H9 (cell line): ENCODE measurements around the gene STOX1. TPM values are rescaled to one million over a fixed set of nuclear protein-coding genes. Genes with fewer than 3 reads are reported as not detected.
"Not testable (repeated sequence)": the region's sequence is repeated elsewhere in the genome, so short reads cannot be mapped to it uniquely, and the experiment has no call there.

Source experiments
- DNase-seq: peaks from one replicate; pipeline ENCODE4 v3.0.0-alpha.2; 2017
- H2AFZ ChIP-seq: one replicate; pipeline ENCODE4 v1.6.1; 2013; ENCODE audit warnings: mild to moderate bottlenecking, low read length, control low read depth, moderate library complexity
- H2AK5ac ChIP-seq: 2 replicates; pipeline ENCODE4 v1.6.1; 2013; ENCODE audit warnings: low read length, control low read depth, mixed read lengths; ENCODE audit not compliant: insufficient read length
- H2BK120ac ChIP-seq: one replicate; pipeline ENCODE4 v1.6.1; 2013; ENCODE audit warnings: low read depth, mild to moderate bottlenecking, low read length, control low read depth, inconsistent platforms; ENCODE audit not compliant: poor library complexity, severe bottlenecking
- H2BK12ac ChIP-seq: 2 replicates; pipeline ENCODE4 v1.6.1; 2013; ENCODE audit warnings: low read length, control low read depth, mixed read lengths, low read depth; ENCODE audit not compliant: insufficient read length
- H2BK15ac ChIP-seq: 2 replicates; pipeline ENCODE4 v1.6.1; 2013; ENCODE audit warnings: low read depth, low read length, control low read depth
- H2BK20ac ChIP-seq: one replicate; pipeline ENCODE4 v1.6.1; 2013; ENCODE audit warnings: low read depth, mild to moderate bottlenecking, low read length, control low read depth, inconsistent platforms; ENCODE audit not compliant: poor library complexity, severe bottlenecking
- H2BK5ac ChIP-seq: 2 replicates; pipeline ENCODE4 v1.6.1; 2013; ENCODE audit warnings: low read length, control low read depth, mixed read lengths; ENCODE audit not compliant: insufficient read length
- H3K14ac ChIP-seq: 2 replicates; pipeline ENCODE4 v1.6.1; 2013; ENCODE audit warnings: low read length, control low read depth; ENCODE audit not compliant: insufficient read depth
- H3K18ac ChIP-seq: 2 replicates; pipeline ENCODE4 v1.6.1; 2013; ENCODE audit warnings: low read depth, mild to moderate bottlenecking, mixed read lengths, low read length, control low read depth; ENCODE audit not compliant: insufficient read length
- H3K23ac ChIP-seq: 2 replicates; pipeline ENCODE4 v1.6.1; 2013; ENCODE audit warnings: low read length, control low read depth, mixed read lengths, low read depth; ENCODE audit not compliant: insufficient read length
- H3K23me2 ChIP-seq: 2 replicates; pipeline ENCODE4 v1.6.1; 2013; ENCODE audit warnings: low read depth, mild to moderate bottlenecking, mixed read lengths, low read length, control low read depth; ENCODE audit not compliant: insufficient read length, poor library complexity, severe bottlenecking
- H3K27ac ChIP-seq: 2 replicates; pipeline ENCODE4 v1.5.1; 2013; ENCODE audit warnings: low read length, control low read depth, mixed read lengths, low read depth; ENCODE audit not compliant: insufficient read length
- H3K27me3 ChIP-seq: 2 replicates; pipeline ENCODE4 v1.6.1; 2013; ENCODE audit warnings: low read length, control low read depth, inconsistent platforms; ENCODE audit not compliant: insufficient read depth
- H3K4ac ChIP-seq: 2 replicates; pipeline ENCODE4 v1.6.1; 2013; ENCODE audit warnings: low read depth, mild to moderate bottlenecking, control low read depth, inconsistent platforms, low read length, moderate library complexity
- H3K4me1 ChIP-seq: 2 replicates; pipeline ENCODE4 v1.6.1; 2013; ENCODE audit warnings: low read length, control low read depth, inconsistent platforms; ENCODE audit not compliant: insufficient read depth
- H3K4me2 ChIP-seq: 2 replicates; pipeline ENCODE4 v1.6.1; 2013; ENCODE audit warnings: low read length, control low read depth, mixed read lengths; ENCODE audit not compliant: insufficient read length, insufficient read depth
- H3K56ac ChIP-seq: 2 replicates; pipeline ENCODE4 v1.6.1; 2013; ENCODE audit warnings: low read depth, mild to moderate bottlenecking, mixed read lengths, low read length, control low read depth; ENCODE audit not compliant: insufficient read length
- H3K79me1 ChIP-seq: 2 replicates; pipeline ENCODE4 v1.6.1; 2013; ENCODE audit warnings: low read depth, mild to moderate bottlenecking, moderate library complexity, low read length, control low read depth, inconsistent platforms; ENCODE audit not compliant: insufficient read depth, poor library complexity, severe bottlenecking
- H3K79me2 ChIP-seq: 2 replicates; pipeline ENCODE4 v1.6.1; 2013; ENCODE audit warnings: low read length, control low read depth, inconsistent platforms; ENCODE audit not compliant: insufficient read depth
- H3K9ac ChIP-seq: 2 replicates; pipeline ENCODE4 v1.6.1; 2013; ENCODE audit warnings: low read length, control low read depth, mixed read lengths; ENCODE audit not compliant: insufficient read length; ENCODE audit errors: extremely low read depth
- H3K9me3 ChIP-seq: one replicate; pipeline ENCODE4 v1.6.1; 2013; ENCODE audit warnings: low read depth, low read length, inconsistent platforms; ENCODE audit not compliant: control insufficient read depth
- H3T11ph ChIP-seq: one replicate; pipeline ENCODE4 v1.6.1; 2013; ENCODE audit warnings: mild to moderate bottlenecking, low read length, control low read depth, inconsistent platforms
- H4K20me1 ChIP-seq: one replicate; pipeline ENCODE4 v1.6.1; 2013; ENCODE audit not compliant: control insufficient read depth, insufficient read length, insufficient read depth
- H4K5ac ChIP-seq: 2 replicates; pipeline ENCODE4 v1.6.1; 2013; ENCODE audit warnings: low read depth, mild to moderate bottlenecking, mixed read lengths, low read length, control low read depth; ENCODE audit not compliant: insufficient read length
- H4K8ac ChIP-seq: replicated peaks from 2 replicates; pipeline ENCODE4 v1.6.1; 2013; ENCODE audit warnings: low read length, control low read depth, mixed read lengths, low read depth; ENCODE audit not compliant: insufficient read length
- H4K91ac ChIP-seq: 2 replicates; pipeline ENCODE4 v1.6.1; 2013; ENCODE audit warnings: low read depth, mild to moderate bottlenecking, moderate library complexity, mixed read lengths, low read length, control low read depth; ENCODE audit not compliant: insufficient read length
- H3K27ac Mint-ChIP-seq, 3 experiments: 2 replicates in 2 of 3; 3 replicates in 1 of 3; pipeline ENCODE4 v1.8.0; 2020 to 2021; ENCODE audit warnings: mixed read lengths in 3 of 3, mild to moderate bottlenecking in 1 of 3, moderate library complexity in 1 of 3
- H3K27me3 Mint-ChIP-seq: 2 replicates; pipeline ENCODE4 v1.8.0; 2021; ENCODE audit warnings: low read depth, mild to moderate bottlenecking, moderate library complexity, mixed read lengths
- H3K36me3 Mint-ChIP-seq, 3 experiments: 2 replicates in 2 of 3; 3 replicates in 1 of 3; pipeline ENCODE4 v1.8.0; 2020 to 2021; ENCODE audit warnings: low read depth in 3 of 3, mixed read lengths in 3 of 3; ENCODE audit not compliant: insufficient read depth in 1 of 3
- H3K4me1 Mint-ChIP-seq, 2 experiments: 2 replicates each; pipeline ENCODE4 v1.8.0; 2020; ENCODE audit warnings: mixed read lengths in 2 of 2
- H3K4me3 Mint-ChIP-seq, 2 experiments: 2 replicates in 1 of 2; 3 replicates in 1 of 2; pipeline ENCODE4 v1.8.0; 2020 to 2021; ENCODE audit warnings: mild to moderate bottlenecking in 2 of 2, mixed read lengths in 2 of 2, moderate library complexity in 1 of 2
- H3K9me3 Mint-ChIP-seq, 2 experiments: 2 replicates in 1 of 2; 3 replicates in 1 of 2; pipeline ENCODE4 v1.8.0; 2020; ENCODE audit warnings: mild to moderate bottlenecking in 2 of 2, mixed read lengths in 2 of 2, moderate library complexity in 1 of 2
- WGBS: extraction: QIAGEN DNeasy Blood & Tissue Kit; methylation state at CpG from one replicate; pipeline ENCODE4 v1.1.7; 2013; ENCODE audit warnings: missing lambda C conversion rate, low lambda C conversion rate, mixed read lengths; ENCODE audit not compliant: insufficient read length; ENCODE audit errors: extremely low coverage; 5-methylcytosine and 5-hydroxymethylcytosine counted together
- total RNA-seq: library from RNA; stranded (reverse); gene quantifications from 2 replicates; pipeline ENCODE4 v1.2.1, GENCODE V29; 2021
- TF ChIP-seq, protein P1 (sequence below): fragments of 200-600 bp; sonication (generic); conservative IDR thresholded peaks from 3 replicates; pipeline ENCODE4 v1.8.0; 2021; ENCODE audit warnings: antibody characterized with exemption, mild to moderate bottlenecking

STOX1 gene
- total RNA-seq, 1 experiment from 2014 or later, result 5.8 TPM

- DNase-seq, result no peak
- Histone ChIP-seq H3K18ac (no peak overlapping the region), H4K8ac (no peak overlapping the region), H3K56ac (no peak overlapping the region), H3K14ac (no peak overlapping the region), H3K4ac (no peak overlapping the region), H4K20me1 (no peaks in the 10 kb centered on the region), H4K91ac (no peak overlapping the region), H3K79me1 (no peaks in the 10 kb centered on the region), H2BK12ac (no peak overlapping the region), H2AK5ac (no peak overlapping the region), H4K5ac (no peak overlapping the region), H3K79me2 (no peaks in the 10 kb centered on the region), H2AFZ (no peak overlapping the region), H2BK120ac (no peak overlapping the region), H3K9me3 (no peaks in the 10 kb centered on the region), H3K23ac (no peak overlapping the region), H3K27ac (no peak overlapping the region), H3K4me1 (no peaks in the 10 kb centered on the region), H2BK20ac (no peak overlapping the region), H3K27me3 (no peaks in the 10 kb centered on the region), H3K4me2 (no peak overlapping the region), H3T11ph (no peak overlapping the region), H2BK15ac (no peak overlapping the region), H3K23me2 (no peaks in the 10 kb centered on the region), H3K9ac (no peak overlapping the region), H2BK5ac (no peak overlapping the region)
- no peaks in the 10 kb centered on the region for H3K9me3 Mint-ChIP-seq
- no CpG with 5 or more reads among the region's 2 CpGs for WGBS
- H3K36me3 Mint-ChIP-seq, result peaks cover 9 to 53% (median 49%) of the 10 kb centered on the region in 3 experiments; a peak in 6 of 7 replicates
- TF ChIP-seq, protein P1, sequence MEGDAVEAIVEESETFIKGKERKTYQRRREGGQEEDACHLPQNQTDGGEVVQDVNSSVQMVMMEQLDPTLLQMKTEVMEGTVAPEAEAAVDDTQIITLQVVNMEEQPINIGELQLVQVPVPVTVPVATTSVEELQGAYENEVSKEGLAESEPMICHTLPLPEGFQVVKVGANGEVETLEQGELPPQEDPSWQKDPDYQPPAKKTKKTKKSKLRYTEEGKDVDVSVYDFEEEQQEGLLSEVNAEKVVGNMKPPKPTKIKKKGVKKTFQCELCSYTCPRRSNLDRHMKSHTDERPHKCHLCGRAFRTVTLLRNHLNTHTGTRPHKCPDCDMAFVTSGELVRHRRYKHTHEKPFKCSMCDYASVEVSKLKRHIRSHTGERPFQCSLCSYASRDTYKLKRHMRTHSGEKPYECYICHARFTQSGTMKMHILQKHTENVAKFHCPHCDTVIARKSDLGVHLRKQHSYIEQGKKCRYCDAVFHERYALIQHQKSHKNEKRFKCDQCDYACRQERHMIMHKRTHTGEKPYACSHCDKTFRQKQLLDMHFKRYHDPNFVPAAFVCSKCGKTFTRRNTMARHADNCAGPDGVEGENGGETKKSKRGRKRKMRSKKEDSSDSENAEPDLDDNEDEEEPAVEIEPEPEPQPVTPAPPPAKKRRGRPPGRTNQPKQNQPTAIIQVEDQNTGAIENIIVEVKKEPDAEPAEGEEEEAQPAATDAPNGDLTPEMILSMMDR, result no peak
- no peaks in the 10 kb centered on the region for H3K27me3 Mint-ChIP-seq
- no peak overlapping the region for H3K4me3 Mint-ChIP-seq
- H3K27ac Mint-ChIP-seq, result no peak overlapping the region
- no peaks in the 10 kb centered on the region for H3K4me1 Mint-ChIP-seq
Measured at GRCh38 chr10:68938884-68939283, 111.6 kb downstream of the STOX1 start.

GRCh38 chr10:68940917-68941316 is 113.6 kb downstream of the STOX1 start:
- not testable (repeated sequence) for H3K4ac ChIP-seq, H3K18ac ChIP-seq, DNase-seq, H4K5ac ChIP-seq, H3T11ph ChIP-seq, H3K9ac ChIP-seq, H2BK12ac ChIP-seq, H3K4me2 ChIP-seq, H3K4me3 Mint-ChIP-seq, H3K27me3 ChIP-seq, H2AFZ ChIP-seq, H3K4me1 ChIP-seq, H2BK5ac ChIP-seq, H3K23ac ChIP-seq, H3K27me3 Mint-ChIP-seq, H2BK15ac ChIP-seq, H3K14ac ChIP-seq, H2AK5ac ChIP-seq, H4K20me1 ChIP-seq, H3K56ac ChIP-seq, H3K23me2 ChIP-seq, H3K27ac Mint-ChIP-seq, H3K9me3 ChIP-seq, H4K8ac ChIP-seq, H3K79me1 ChIP-seq, H4K91ac ChIP-seq, H3K27ac ChIP-seq, H3K79me2 ChIP-seq, H2BK120ac ChIP-seq, H3K9me3 Mint-ChIP-seq, H2BK20ac ChIP-seq, H3K4me1 Mint-ChIP-seq
- peaks cover 4 to 45% (median 42%) of the 10 kb centered on the region in 3 experiments; a peak in 6 of 7 replicates for H3K36me3 Mint-ChIP-seq
